Activated T-helper 17 cell treated with anti-CD3 and anti-CD28 coated beads, Interleukin-2, amount 50 U/mL, for 72 hours (primary cell): ENCODE data around the gene KRT36. TPM values are rescaled to one million over a fixed set of nuclear protein-coding genes. Genes with fewer than 3 reads are reported as not detected.
A peak's percentile ranks its signal among the peaks of the same experiment; 100 is the strongest.

Experiments
- ATAC-seq: fragments of 150-1000 bp; cut with Tn5 transposase; replicated peaks from 2 replicates; pipeline ENCODE4 v1.10.0; 2021; ENCODE audit warnings: mild to moderate bottlenecking, moderate library complexity
- H3K27ac Mint-ChIP-seq: one replicate; pipeline ENCODE4 v1.8.0; 2022; ENCODE audit warnings: mixed read lengths
- H3K27me3 Mint-ChIP-seq: one replicate; pipeline ENCODE4 v1.8.0; 2022; ENCODE audit warnings: mixed read lengths
- H3K36me3 Mint-ChIP-seq: one replicate; pipeline ENCODE4 v1.8.0; 2022; ENCODE audit warnings: low read depth, mild to moderate bottlenecking, mixed read lengths
- H3K4me1 Mint-ChIP-seq: one replicate; pipeline ENCODE4 v1.8.0; 2022; ENCODE audit warnings: mixed read lengths
- H3K4me3 Mint-ChIP-seq: one replicate; pipeline ENCODE4 v1.8.0; 2022; ENCODE audit warnings: mild to moderate bottlenecking, mixed read lengths
- H3K9me3 Mint-ChIP-seq: one replicate; pipeline ENCODE4 v1.8.0; 2022; ENCODE audit warnings: mixed read lengths
- total RNA-seq, 2 donors: library from RNA; stranded (reverse); gene quantifications; one replicate each; pipeline ENCODE4 v1.2.3, GENCODE V29; 2022

Gene KRT36
- total RNA-seq, 2 donors from 2014 or later = not detected

DNA sequence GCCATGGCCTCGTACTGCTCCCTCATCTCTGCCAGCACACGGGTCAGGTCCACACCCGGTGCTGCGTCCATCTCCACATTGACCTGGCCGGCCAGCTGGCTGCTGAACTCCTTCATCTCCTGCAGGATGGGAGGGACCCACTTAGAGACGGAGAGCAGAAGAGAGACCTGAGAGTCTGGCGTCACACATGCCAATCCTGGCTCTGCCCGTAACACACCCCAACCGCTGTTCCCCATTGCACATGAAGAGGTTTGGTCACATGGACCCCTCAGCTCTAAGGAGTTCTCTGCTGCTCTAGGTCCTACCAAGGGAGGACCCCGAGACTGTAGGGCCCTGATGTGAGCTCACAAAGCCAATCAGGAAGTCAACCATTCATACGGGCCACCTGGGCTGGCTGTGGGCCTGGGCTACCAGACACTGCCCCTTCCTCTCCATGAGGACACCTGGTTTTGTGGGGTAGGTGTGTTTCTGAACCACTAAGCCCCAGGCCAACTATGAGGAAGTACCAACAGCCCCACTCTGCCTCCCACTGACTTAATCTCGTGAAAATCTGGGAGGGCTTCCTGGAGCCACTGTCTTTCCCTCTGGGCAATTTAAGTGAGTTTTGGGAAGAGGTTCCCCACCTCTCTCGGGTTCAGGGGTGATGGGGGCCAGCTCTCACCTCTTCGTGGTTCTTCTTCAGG is 26.6 kb upstream of the KRT36 start:
- no peak for ATAC-seq
- H3K4me1 Mint-ChIP-seq = no peaks in the 10 kb centered on the region
- H3K9me3 Mint-ChIP-seq = no peaks in the 10 kb centered on the region
- no peaks in the 10 kb centered on the region for H3K27me3 Mint-ChIP-seq
- H3K4me3 Mint-ChIP-seq = no peak overlapping the region
- H3K27ac Mint-ChIP-seq = no peak overlapping the region
- H3K36me3 Mint-ChIP-seq = no peaks in the 10 kb centered on the region

DNA sequence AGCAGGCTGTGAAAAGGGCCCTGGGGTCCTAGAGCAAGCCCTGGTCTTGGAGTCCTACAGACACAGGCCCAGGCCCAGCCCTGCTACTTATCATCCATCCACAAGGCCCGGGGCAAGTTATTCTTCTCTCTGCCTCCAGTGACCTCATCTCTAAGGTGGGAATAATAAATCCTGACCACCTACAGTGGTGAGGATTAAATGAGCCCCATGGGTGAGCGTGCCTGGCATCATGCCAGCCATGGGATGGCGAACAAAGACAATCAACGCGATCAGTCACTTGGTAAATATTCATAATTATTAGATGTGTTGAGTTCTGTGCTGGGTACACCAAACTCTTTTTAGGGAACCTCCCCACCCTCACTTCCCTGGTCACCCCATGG is 23.4 kb upstream of the KRT36 start:
- Mint-ChIP-seq H3K27me3 (no peaks in the 10 kb centered on the region), H3K4me3 (no peak overlapping the region), H3K9me3 (no peaks in the 10 kb centered on the region), H3K36me3 (no peaks in the 10 kb centered on the region), H3K4me1 (no peaks in the 10 kb centered on the region), H3K27ac (no peak overlapping the region)
- ATAC-seq = no peak

DNA sequence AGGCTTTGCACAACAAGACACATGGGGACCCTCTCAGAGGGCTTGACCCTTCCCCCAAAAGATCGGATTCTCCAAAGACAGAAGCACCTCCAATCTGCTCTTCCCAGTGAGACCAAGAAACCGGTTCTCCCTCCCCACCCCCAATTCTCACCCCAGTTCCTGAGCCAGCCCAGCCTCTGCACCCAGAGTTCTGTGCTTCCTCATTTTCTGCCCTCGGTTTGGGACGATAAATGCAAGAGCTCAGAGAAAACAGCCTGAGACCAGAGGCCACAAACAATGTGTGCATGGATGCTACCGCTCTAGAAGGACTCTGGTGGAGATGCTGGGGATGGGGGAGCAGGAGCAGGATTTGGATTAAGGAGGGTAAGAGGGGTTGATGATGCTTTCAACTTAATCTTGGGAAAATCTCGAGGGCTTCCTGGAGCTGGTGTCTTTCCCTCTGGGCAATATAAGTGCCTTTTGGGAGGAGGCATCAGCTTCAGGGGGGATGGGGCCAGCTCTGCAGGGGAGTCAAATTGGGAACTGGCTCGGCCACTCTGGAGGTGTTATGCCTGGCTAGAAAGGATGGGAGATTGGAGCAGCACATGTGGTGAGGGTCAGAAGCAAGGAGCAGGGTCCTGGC is 22.9 kb upstream of the KRT36 start:
- H3K36me3 Mint-ChIP-seq = no peaks in the 10 kb centered on the region
- H3K27ac Mint-ChIP-seq = no peak overlapping the region
- no peak for ATAC-seq
- no peaks in the 10 kb centered on the region for H3K4me1 Mint-ChIP-seq
- no peaks in the 10 kb centered on the region for H3K9me3 Mint-ChIP-seq
- H3K27me3 Mint-ChIP-seq = no peaks in the 10 kb centered on the region
- H3K4me3 Mint-ChIP-seq = no peak overlapping the region

DNA sequence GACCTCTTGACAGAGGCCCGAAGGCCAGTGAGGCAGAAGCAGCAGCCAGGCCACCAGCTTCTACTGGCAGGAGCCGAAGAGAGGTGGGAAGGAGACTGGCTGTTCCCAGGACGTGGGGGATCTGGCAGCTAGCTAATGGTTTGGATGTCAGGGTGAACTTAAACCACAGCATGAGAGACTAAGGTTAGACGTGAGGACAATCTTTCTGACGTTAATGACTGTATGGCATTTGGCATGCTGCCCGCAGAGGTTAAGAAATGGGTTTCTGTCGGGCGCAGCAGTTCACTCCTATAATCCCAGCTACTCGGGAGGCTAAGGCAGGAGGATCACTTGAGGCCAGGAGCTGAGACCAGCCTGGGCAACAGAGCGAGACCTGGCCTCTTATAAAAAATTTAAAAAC is 22.0 kb upstream of the KRT36 start:
- H3K27ac Mint-ChIP-seq = no peak overlapping the region

DNA sequence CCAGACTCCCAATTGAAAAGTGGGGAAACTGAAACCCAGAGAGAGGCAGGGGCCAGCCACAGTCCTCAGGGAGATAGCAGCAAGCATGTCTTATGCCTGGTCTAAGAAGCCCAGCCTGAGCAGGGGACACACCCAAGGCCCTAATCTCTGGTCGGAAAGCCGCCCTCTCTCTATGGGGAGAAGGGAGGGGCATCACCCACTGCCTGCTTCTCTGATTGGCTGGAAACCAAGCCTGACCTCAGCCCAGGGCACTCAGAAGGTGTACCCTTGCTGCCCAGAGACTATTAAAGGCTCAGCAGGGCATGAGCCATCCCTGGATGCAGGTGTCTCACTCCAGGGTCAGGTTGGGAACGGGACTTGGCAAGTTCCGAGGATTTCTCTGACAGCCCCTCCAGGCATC is 21.4 kb upstream of the KRT36 start:
- no peak overlapping the region for H3K27ac Mint-ChIP-seq
- H3K4me1 Mint-ChIP-seq = no peaks in the 10 kb centered on the region
- H3K4me3 Mint-ChIP-seq = no peak overlapping the region
- ATAC-seq = no peak
- H3K9me3 Mint-ChIP-seq = no peaks in the 10 kb centered on the region
- no peaks in the 10 kb centered on the region for H3K27me3 Mint-ChIP-seq
- no peaks in the 10 kb centered on the region for H3K36me3 Mint-ChIP-seq

More for the DNA sequence above, 22.0 kb upstream of the KRT36 start:
- Mint-ChIP-seq H3K36me3 (no peaks in the 10 kb centered on the region), H3K27me3 (no peaks in the 10 kb centered on the region), H3K4me3 (no peak overlapping the region), H3K4me1 (no peaks in the 10 kb centered on the region), H3K9me3 (no peaks in the 10 kb centered on the region)
- ATAC-seq = no peak

DNA sequence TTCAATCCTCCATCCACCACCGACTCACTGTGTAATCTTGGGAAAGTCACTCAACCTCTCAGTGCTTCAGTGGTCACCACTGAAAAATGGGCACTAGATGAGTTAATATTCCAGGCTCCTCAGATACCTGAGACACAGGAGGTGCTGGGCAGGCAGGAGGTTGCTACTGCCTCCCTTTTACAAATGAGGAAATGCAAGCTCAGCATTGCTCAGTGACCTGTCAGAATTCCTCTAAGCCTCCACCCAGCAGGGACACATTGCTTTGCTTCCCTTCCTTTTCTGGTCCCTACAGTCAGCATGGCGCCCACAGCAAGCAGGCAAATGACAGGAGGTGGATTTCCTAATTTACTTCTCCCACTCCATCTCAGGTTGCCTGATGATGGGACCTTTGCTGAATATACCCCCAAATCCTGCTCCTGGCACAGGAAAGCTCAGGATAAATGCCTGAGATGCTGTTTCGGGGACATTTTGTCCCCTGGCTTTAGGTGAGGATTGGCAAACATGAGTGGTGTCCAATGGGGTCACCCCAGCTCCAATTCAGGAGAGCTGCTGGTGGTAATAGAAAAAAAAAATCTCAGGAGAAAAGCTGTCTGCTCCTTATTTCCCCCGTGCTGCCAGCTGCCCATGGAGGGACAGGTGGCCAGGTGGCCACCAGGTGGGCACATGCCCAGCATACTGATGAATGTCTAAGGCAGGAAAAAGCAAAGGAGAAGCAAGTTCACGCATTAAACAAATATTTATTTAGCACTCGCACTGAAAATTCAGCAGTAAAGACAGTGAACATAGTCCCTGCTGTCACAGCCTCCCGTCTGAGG is 20.7 kb upstream of the KRT36 start:
- no peak for ATAC-seq
- H3K4me3 Mint-ChIP-seq = no peak overlapping the region

DNA sequence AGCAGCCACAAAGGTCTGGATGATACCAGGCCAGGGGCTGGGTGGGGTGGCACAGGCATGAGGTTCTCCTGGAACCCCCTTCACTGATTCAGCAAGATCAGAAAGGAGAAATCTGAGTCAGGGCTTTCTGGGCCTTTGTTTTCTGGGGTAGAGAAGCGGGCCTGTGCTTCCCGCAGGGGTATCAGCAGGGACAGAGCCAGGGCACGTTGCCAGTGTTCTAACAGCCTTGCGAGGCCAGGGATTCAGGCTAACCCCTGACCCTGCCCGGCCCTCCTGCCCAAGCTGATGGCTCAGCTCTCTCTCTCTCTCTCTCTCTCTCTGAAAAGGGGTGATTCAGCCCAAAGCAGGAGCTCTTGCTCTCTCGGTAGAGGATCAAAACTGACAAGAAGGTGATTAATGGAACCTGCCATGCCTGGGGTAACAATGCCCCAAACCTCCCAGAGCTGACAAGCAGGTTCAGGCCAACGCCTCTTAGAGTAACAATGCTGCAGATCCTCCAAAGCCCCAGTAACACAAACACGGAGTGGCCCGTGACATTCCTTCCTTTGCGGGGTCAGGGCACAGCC is 17.7 kb upstream of the KRT36 start:
- no peaks in the 10 kb centered on the region for H3K4me1 Mint-ChIP-seq
- H3K27me3 Mint-ChIP-seq = no peaks in the 10 kb centered on the region
- ATAC-seq = no peak
- H3K4me3 Mint-ChIP-seq = no peak overlapping the region
- H3K9me3 Mint-ChIP-seq = no peaks in the 10 kb centered on the region
- H3K36me3 Mint-ChIP-seq = no peaks in the 10 kb centered on the region
- peak overlapping the region; percentile 12 for H3K27ac Mint-ChIP-seq

More for the DNA sequence above, 20.7 kb upstream of the KRT36 start:
- H3K4me1 Mint-ChIP-seq = no peaks in the 10 kb centered on the region
- H3K36me3 Mint-ChIP-seq = no peaks in the 10 kb centered on the region
- no peaks in the 10 kb centered on the region for H3K27me3 Mint-ChIP-seq
- no peak overlapping the region for H3K27ac Mint-ChIP-seq
- H3K9me3 Mint-ChIP-seq = no peaks in the 10 kb centered on the region

DNA sequence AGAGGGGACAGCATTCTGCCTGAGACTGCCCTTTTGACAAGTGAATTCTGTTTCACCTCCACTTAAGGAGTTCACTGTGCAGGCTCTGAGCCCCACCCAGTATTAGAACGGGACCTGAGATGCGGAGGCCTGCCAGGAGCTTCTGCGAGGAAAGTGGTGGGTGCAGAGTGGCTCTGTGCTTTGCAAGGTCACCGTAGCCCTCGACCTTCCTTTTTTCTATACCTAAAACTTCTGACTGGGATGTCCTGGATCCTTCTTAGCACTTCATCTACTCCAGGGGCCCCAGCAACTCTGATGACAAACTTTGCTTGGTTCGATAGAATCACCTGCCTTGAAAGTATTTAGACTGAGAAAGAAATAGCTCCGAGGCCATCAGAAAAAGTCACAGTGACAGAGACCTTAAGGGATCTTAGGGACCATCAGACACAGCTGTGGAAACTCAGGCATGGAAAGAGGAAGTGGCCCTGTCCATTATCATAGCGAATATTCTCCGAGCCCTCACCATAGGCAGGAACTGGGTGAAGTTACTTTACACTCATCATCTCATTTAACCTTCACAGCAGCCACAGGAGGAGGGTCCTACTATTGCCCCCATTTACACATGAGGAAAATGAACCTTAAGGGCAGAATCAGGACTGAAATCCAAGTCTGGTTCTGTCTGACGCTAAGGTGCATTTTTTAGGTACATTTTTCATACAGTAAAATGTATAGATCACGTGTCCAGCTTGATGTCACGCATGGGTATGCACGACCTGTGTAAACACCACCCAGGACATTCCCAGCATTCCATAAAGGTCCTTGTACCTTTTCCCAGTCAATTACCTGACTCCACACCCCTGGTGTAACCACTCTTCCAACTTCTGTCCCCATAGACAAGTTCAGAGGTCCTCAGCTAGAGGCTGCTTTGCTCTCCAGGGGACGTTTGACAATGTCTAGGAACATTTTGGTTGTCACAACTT is 16.4 kb upstream of the KRT36 start:
- Mint-ChIP-seq H3K27ac (no peak overlapping the region), H3K36me3 (no peaks in the 10 kb centered on the region), H3K27me3 (no peaks in the 10 kb centered on the region), H3K4me3 (no peak overlapping the region), H3K4me1 (no peaks in the 10 kb centered on the region), H3K9me3 (no peaks in the 10 kb centered on the region)
- no peak for ATAC-seq

DNA sequence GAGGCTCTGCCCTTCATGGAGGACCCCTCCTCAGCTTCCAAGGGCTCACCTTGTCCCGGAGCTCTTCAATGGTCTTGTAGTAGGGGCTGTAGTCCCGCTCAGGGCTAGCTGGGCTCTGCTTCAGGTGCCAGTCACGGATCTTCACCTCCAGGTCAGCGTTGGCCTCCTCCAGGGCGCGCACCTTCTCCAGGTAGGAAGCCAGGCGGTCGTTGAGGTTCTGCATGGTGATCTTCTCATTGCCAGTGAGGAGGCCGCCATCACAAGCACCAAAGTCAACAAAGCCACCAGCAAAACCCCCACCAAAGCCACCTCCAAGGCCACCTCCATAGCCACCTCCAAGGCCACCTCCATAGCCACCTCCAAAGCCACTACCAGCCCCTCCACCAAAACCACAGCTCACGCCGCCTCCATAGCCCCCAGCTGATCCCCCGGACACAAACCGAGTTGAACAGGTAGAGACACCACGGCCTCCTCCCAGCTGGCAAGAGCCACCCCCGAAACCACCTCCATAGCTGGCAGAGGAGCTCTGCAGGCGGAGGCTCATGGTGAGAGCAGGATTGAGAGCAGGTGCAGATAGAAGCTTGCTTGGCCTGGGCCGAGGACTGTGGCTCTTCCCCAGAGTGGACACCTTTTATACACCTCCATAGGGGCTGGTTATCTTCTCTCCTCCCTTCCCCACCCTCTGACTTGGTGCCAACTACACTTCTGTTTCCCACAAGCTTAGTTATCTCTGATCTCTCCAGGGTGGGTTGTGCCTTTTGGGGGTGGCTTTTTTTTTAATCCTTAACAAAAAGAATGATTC is 15.5 kb upstream of the KRT36 start, which contains the start of gene KRT13:
Gene KRT13, minus strand, starts transcription at position 606 of the 802 bp plus-strand sequence. Its CDS starts 62 bp downstream, at position 544.
- Mint-ChIP-seq H3K27me3 (no peaks in the 10 kb centered on the region), H3K27ac (no peak within 1 kb of the TSS), H3K4me3 (no peak within 1 kb of the TSS), H3K36me3 (no peaks in the 10 kb centered on the region), H3K9me3 (no peaks in the 10 kb centered on the region), H3K4me1 (peaks cover under 1% of the 10 kb centered on the region)
- ATAC-seq = no peak

DNA sequence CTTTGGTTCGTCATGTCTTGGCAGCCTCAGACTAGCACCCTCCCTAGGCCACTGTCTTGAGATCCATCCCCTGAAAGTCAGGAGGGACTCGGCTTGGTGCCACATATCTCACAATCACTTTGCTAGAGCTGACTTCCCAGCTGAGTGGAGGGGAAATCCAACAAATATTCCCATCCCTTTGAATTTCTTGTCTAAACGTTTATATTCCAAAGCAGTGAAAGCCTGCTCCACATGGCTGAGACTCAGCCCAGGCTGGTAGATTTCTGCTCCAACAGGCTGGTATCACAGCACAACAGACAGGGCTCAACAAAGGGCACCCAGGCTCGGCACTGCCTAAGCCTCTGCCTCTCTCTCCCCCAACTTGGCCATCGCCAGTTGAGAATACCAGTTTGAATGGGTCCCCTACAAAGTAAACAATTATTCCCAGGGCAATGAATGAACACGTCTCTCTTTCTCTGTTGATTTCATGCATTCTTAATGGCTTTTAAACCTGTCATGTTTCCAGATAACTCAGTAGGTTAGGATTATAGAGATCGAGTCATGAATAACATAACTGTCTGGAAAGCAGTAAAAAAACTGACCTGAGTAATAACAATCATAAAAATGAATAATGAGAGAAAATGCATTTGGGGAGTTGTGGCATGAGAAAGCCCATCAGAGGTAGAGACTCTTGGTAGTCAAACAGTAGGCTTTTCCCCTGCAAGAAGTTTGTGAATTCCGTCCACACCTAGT is 14.7 kb upstream of the KRT36 start:
- H3K4me3 Mint-ChIP-seq = no peak overlapping the region
- H3K4me1 Mint-ChIP-seq = peaks cover 6% of the 10 kb centered on the region
- H3K27me3 Mint-ChIP-seq = no peaks in the 10 kb centered on the region
- no peak for ATAC-seq
- H3K9me3 Mint-ChIP-seq = no peaks in the 10 kb centered on the region
- H3K36me3 Mint-ChIP-seq = no peaks in the 10 kb centered on the region
- H3K27ac Mint-ChIP-seq = no peak overlapping the region

DNA sequence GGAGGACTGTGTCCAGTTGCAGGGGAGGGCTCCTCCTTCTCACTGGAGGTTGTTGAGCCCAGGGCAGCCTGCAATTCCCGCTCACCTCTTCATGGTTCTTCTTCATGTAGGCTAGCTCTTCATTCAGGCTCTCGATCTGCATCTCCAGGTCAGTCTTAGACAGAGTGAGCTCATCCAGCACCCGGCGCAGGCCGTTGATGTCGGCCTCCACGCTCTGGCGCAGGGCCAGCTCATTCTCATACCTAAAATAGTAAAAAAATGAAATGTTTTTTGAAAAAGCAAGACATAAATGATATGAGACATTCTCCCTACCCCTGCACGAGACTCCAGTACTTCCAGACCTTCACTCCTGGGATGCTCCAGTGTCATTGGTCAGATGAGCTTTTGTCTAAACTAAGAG is 13.5 kb upstream of the KRT36 start:
- Mint-ChIP-seq H3K4me1 (peaks cover 6% of the 10 kb centered on the region), H3K27ac (no peak overlapping the region), H3K9me3 (no peaks in the 10 kb centered on the region), H3K4me3 (no peak overlapping the region), H3K36me3 (no peaks in the 10 kb centered on the region), H3K27me3 (no peaks in the 10 kb centered on the region)
- ATAC-seq = no peak

DNA sequence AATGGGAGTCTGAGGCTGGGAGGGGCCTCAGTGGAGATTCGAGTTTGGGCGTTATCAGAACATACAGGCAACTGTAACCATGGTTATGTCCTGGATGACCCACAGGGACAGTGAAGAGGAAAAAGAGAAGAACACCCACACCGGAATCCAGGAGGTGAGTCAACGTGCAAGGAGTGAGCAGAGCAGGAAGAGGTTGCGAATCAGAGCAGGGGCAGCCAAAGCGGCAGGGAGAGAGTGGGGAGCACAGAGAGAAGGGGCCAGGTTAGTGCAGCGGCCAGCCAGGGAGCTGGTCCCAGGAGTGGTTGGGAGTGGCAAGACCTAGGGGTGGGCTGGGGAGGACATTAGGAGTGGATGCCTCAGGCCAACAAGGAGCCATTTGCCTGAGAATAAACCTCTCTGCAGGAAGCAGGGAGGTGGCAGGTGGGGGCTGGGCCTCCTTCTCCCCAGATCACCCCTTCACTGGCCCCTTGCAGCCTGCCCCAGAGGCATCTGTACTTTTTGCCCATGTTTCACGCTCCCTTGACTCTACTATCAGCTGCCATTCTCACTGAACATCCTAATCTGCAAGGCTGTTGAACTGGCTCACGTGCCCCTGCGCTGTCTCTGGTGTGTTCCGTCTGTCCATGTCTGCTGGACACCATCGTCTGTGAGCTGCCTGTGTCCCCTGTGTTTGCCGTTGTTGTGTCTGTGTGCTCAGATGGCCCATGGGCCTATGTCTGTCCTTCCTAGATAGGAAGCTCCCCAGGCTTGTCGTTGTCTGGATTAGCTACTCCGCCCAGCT is 10.6 kb upstream of the KRT36 start:
- Mint-ChIP-seq H3K4me3 (no peak overlapping the region), H3K4me1 (peaks cover 13% of the 10 kb centered on the region), H3K27ac (peak overlapping the region; percentile 30), H3K9me3 (no peaks in the 10 kb centered on the region), H3K27me3 (no peaks in the 10 kb centered on the region), H3K36me3 (no peaks in the 10 kb centered on the region)
- ATAC-seq = peak; percentile 50
